ENCODE measurements around the gene PPL. TPM values are rescaled to one million over a fixed set of nuclear protein-coding genes. Genes with fewer than 3 reads are reported as not detected.

The PPL gene
- total RNA-seq, 2 donors from 2014 or later = 23.8 to 24.1 TPM

DNA sequence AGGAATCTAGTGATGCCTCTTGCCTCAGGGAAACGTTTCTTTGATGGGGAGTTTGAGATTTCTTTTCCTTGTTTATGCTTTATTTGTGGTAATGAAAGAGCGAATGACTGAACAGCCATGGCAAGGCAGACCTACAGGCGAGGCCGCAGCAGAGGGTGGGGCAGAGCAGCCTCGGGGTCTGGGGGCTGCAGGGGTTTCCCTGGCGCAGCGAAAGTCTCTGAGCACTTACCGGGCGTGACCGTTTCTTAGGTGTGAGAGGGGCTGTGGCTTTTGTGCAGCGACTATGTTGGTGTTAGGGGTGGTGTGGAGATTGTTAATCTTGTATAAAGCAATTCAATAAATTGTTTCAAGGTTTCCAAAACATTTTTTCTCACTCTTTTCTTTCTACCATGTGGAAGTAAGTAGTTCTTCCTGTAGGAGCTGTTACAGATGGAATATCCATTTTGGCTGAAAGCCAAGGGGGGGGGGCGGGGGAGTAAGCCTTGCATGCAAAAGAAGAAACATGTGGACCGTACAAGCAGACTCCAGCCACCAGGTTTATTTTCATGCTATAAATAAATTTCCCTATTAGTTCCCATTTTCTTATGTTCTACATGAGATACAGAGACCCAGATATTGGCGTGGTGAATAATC is 54.8 kb downstream of the PPL start:
- no peak for DNase-seq (ENCODE audit: low spot score)
- intact Hi-C loops (cut with DNase I) = no loop called here

DNA sequence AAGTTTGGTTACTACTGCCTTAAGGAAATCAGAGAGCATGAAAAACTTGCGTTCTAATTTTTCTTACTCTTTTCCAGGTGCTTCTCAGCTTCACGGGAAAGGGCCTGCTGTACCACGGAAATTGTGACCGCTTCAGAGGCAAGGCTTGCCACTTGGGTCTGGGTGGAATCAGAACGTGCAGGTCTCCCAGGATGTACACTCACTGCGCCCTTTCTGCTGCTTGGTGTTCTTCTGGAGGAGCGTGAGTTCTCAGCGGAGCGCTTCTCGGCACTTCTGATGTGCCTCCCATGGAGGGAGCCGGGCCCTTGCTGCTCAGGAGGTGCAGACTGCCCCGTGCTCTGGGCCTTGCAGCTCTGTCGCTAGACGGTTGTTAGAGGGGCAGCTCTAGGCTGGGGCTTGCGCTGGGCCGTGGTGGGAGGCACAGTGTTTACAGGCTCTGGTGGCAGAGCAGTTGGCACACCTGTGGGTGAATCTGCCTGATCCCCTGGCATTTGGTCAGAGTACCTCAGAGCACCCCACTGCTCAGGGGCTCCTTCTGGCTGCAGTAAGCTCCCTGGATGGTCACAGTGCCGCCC is 56.9 kb downstream of the PPL start:
- intact Hi-C loops (cut with DNase I) = no loop called here
- DNase-seq (ENCODE audit: low spot score) = no peak

GRCh38 chr16:4879049-4879448 is 57.9 kb downstream of the PPL start:
- intact Hi-C loops (cut with DNase I) = no loop called here

DNA sequence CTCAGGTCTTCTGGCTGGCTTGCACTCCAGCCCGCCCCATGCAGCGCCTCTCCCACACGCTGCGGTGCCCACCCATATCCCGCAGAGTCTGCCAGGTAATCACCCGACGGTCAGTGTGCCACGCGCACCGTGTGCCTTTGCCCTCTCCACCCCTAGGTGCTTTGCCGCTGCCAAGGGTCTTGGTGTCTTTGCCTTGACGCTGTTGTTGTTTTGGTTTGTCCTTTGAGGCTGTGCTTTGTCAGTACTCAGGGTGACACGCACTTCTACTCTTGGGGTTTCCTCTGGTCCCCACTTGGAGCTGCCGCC is 59.6 kb downstream of the PPL start:
- intact Hi-C loops (cut with DNase I) = no loop called here
- no peak for DNase-seq (ENCODE audit: low spot score)

More at GRCh38 chr16:4879049-4879448, 57.9 kb downstream of the PPL start:
- no peak for DNase-seq (ENCODE audit: low spot score)

- intact Hi-C loops (cut with DNase I) = no loop called here
- no peak for DNase-seq (ENCODE audit: low spot score)
Measured at GRCh38 chr16:4876646-4877379, 60.1 kb downstream of the PPL start.

- intact Hi-C loops (cut with DNase I) = no loop called here
- no peak for DNase-seq (ENCODE audit: low spot score)
Measured at GRCh38 chr16:4874666-4875065, 62.3 kb downstream of the PPL start.

DNA sequence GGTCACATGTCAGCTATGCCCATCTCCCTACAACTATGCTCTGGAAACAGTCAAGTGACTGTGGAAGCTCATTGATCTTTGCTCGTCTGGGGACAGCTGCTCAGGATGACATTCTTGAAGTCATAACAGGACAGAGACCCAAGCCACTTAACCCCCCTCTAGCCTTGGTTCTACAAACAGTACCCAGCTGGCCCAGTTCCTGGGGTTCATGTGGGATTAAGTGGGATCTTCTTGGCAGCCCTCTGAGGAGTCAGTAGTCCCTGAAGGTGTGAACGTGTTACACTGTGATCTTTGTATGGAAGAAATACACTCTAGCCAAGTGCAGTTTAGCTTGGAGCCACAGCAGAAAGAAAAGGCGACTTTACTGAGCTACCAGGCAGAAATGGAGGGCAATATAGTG is 63.9 kb downstream of the PPL start:
- no peak for DNase-seq (ENCODE audit: low spot score)
- intact Hi-C loops (cut with DNase I) = no loop called here

DNA sequence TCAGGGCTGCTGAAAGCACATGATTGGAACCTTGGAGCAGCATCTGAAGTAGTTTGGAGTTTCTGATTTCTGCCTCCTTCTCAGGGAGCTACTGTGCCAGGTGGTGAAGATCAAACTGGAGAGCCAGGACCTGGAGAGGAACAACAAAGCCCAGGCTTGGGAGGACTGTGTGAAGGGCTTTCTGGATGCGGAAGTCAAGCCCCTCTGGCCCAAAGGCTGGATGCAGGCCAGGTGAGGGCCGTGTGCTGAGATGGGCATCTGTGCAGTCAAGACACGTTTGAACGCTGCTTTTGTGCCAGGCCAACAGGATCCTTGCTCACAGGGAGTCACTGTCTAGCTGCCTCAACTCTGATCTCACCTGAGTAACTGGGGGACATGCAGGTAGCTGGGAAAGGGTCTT is 65.9 kb downstream of the PPL start:
- intact Hi-C loops (cut with DNase I) = no loop called here

GRCh38 chr16:4870138-4870671 is 66.7 kb downstream of the PPL start:
- intact Hi-C loops (cut with DNase I) = no loop called here
- DNase-seq (ENCODE audit: low spot score) = peak; percentile 70

More for the DNA sequence above, 65.9 kb downstream of the PPL start:
- no peak for DNase-seq (ENCODE audit: low spot score)

- DNase-seq (ENCODE audit: low spot score) = no peak
- intact Hi-C loops (cut with DNase I) = no loop called here
Measured at GRCh38 chr16:4869147-4869805, 67.7 kb downstream of the PPL start.

DNA sequence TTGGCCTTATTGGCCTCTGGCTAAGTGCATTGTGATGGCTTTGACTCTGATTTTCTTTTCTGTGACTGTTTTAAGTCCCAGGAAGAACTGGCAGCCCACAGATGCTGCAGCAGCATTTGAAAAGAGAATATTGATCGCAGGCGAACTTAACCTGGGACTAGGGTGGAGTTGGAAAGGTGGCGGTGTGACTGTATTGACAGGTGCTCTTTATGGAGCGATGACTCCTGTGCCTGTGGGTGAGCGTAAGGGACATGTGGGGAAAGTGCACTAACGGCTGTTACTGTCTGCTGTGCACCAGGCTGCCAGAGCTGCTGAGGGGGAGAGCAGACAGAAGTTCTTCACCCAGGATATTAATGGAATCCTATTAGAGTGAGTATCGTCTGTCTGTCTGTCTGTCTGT is 68.4 kb downstream of the PPL start:
- intact Hi-C loops (cut with DNase I) = loop anchor here in 1 of 2 donors (1.0 kb wide), 1 partner anchor 10 kb away; no protein-coding TSS in a partner anchor
- no peak for DNase-seq (ENCODE audit: low spot score)

DNA sequence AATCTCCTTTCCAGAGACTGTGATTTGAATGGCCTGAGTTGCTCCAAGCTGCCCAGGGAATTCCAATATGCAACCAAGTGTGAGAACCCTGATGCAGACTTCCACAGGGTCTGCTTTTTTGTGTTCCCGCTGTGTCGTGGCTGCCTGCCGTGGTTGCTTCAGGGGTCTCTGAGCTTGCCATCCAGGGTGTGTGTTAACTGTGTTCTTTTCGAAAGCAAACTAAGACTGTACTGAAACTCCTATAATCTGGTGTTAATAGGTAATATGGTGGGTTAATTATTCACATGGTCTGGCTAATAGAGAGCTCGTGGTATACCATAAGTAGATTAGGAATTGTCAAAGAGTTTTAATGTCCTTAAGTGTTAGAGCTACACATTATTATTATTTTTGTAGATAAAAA is 68.9 kb downstream of the PPL start:
- intact Hi-C loops (cut with DNase I) = loop anchor here in 1 of 2 donors (1.0 kb wide), 1 partner anchor 10 kb away; no protein-coding TSS in a partner anchor
- DNase-seq (ENCODE audit: low spot score) = no peak

DNA sequence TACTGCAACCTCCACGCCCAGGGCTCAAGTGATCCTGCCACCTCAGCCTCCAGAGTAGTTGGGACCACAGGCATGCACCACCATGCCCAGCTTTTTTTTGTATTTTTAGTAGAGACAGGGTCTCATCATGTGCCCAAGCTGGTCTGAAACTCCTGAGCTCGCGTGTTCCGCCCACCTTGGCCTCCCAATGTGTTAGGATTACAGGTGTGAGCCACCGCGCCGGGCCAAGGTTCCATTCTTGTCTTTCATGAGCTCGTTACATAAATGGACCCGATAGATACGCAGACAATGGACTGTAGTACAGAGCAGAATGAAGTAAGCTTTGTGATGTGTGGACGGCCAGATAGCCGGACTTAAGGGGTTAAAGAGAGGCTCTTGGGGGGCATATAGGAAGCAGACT is 70.4 kb downstream of the PPL start:
- intact Hi-C loops (cut with DNase I) = no loop called here
- no peak for DNase-seq (ENCODE audit: low spot score)

- no peak for DNase-seq (ENCODE audit: low spot score)
- intact Hi-C loops (cut with DNase I) = no loop called here
Measured at GRCh38 chr16:4865231-4865860, 71.6 kb downstream of the PPL start.

DNA sequence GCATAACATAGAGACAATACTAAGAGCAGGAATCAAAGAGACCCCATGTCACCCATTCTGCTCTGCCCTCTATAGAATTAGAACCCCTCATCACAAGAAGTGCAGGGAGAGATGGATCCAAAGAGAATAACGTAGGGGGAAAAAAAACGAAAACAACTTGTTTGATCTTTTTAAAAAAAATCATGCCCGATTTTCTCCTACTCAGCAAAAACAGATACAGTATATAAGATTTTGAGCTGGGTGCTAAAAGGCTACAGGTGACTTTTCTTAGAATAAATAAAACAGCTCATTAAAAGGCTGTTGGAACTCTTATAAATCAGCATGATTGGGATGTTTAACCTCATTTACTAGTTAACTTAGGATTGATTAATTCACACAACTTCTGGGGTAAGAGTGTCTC is 72.2 kb downstream of the PPL start:
- intact Hi-C loops (cut with DNase I) = no loop called here

DNA sequence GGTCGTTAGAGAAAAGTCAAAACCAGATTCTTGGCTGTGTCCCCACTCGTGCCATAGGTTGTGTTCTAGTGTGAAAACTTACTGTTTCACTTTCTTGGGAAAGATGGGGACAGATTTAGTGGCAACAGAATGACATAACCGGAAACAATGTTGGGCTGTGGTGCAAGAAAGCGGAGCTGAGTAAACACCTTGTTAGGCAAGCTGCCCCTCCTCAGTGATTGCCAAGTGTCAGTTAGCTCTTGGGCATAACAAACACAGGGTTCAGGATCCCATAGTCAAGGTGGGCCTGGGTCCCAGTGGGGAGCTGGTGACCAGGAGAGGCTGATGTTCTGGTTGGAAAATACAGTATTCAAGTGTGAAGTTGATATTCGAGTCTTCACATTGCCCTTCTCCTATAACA is 74.3 kb downstream of the PPL start:
- no peak for DNase-seq (ENCODE audit: low spot score)
- intact Hi-C loops (cut with DNase I) = no loop called here

More for the DNA sequence above, 72.2 kb downstream of the PPL start:
- DNase-seq (ENCODE audit: low spot score) = no peak

DNA sequence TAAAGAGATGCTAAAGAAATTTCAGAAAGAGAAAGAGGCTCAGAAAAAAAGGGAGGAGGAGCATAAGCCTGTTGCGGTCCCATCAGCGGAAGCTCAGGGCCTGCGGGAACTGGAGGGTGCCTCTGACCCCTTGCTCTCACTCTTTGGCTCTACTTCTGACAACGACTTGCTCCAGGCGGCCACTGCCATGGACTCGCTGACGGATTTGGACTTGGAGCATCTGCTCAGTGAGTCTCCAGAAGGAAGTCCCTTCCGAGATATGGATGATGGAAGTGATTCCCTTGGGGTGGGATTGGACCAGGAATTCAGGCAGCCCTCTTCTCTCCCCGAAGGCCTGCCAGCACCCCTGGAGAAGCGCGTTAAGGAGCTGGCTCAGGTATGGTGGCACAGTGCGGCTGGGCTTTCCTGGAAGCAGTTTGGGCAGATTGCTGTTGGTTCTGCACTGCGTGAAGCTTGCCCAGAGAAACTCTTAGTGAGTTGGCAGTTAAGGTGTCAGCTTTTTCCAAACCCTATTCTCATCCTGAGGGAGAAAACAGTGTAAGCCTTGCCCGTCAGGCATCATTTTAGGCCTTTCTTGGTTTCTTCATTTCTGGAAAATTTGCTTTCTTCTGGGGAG is 76.1 kb downstream of the PPL start:
- intact Hi-C loops (cut with DNase I) = no loop called here
- DNase-seq (ENCODE audit: low spot score) = no peak

GRCh38 chr16:4859900-4860255 is 77.1 kb downstream of the PPL start:
- DNase-seq (ENCODE audit: low spot score) = no peak
- intact Hi-C loops (cut with DNase I) = loop anchor here in 1 of 2 donors (10.0 kb wide), 1 partner anchor 75 kb away; the partner anchor contains the start of gene PPL
